Lung (tissue), 12 donors: ENCODE data around the gene ANKRD16. TPM values are rescaled to one million over a fixed set of nuclear protein-coding genes. Genes with fewer than 3 reads are reported as not detected.
A peak's percentile ranks its signal among the peaks of the same experiment; 100 is the strongest.

Experiments
- ATAC-seq: fragments of 200-7000 bp; cut with Tn5 transposase; one replicate; pipeline ENCODE4 v1.9.1; 2020; ENCODE audit warnings: moderate number of reproducible peaks; ENCODE audit not compliant: insufficient read depth, low FRiP score
- DNase-seq, 3 donors: peaks; one replicate each; pipeline ENCODE4 v3.0.0-alpha.2; 2013 to 2017
- H3K27ac ChIP-seq, 2 donors: one replicate each; pipeline ENCODE4 v1.5.1; 2013; ENCODE audit warnings: mild to moderate bottlenecking in 2 of 2, moderate library complexity in 2 of 2, control low read depth in 1 of 2, inconsistent platforms in 1 of 2, low read depth in 1 of 2, low read length in 1 of 2
- H3K27me3 ChIP-seq, 3 donors: one replicate each; pipeline ENCODE4 v1.5.1; 2013; ENCODE audit warnings: low read length in 2 of 3; ENCODE audit not compliant: control insufficient read depth in 3 of 3, insufficient read depth in 3 of 3
- H3K36me3 ChIP-seq, 4 donors: one replicate each; pipeline ENCODE4 v1.5.1; 2013; ENCODE audit warnings: low read length in 4 of 4, mild to moderate bottlenecking in 1 of 4, moderate library complexity in 1 of 4; ENCODE audit not compliant: control insufficient read depth in 4 of 4, insufficient read depth in 4 of 4
- H3K4me1 ChIP-seq, 5 donors: one replicate each; pipeline ENCODE4 v1.5.1; 2013; ENCODE audit warnings: low read length in 5 of 5, mild to moderate bottlenecking in 2 of 5, moderate library complexity in 1 of 5; ENCODE audit not compliant: control insufficient read depth in 5 of 5, insufficient read depth in 5 of 5
- H3K4me3 ChIP-seq: one replicate; pipeline ENCODE4 v1.5.1; 2013; ENCODE audit warnings: mild to moderate bottlenecking, control low read depth, moderate library complexity
- H3K9ac ChIP-seq, 2 donors: one replicate each; pipeline ENCODE4 v1.5.1; 2013; ENCODE audit warnings: low read length in 2 of 2, control low read depth in 1 of 2; ENCODE audit not compliant: insufficient read depth in 1 of 2
- H3K9me3 ChIP-seq, 4 donors: one replicate each; pipeline ENCODE4 v1.5.1; 2013; ENCODE audit warnings: low read length in 3 of 4, mild to moderate bottlenecking in 1 of 4, moderate library complexity in 1 of 4; ENCODE audit not compliant: control insufficient read depth in 4 of 4, insufficient read depth in 3 of 4
- CTCF ChIP-seq: IDR thresholded peaks from 2 replicates; pipeline ENCODE4 v1.5.1; 2012; ENCODE audit warnings: mild to moderate bottlenecking; ENCODE audit errors: control extremely low read depth, extremely low read depth
- WGBS, 2 donors: extraction: QIAGEN DNeasy Blood & Tissue Kit; methylation state at CpG; one replicate each; pipeline ENCODE4 v1.1.7; 2013; 5-methylcytosine and 5-hydroxymethylcytosine counted together
- polyA plus RNA-seq, 2 donors: library from polyadenylated mRNA; stranded (reverse); fragments of 200-250 nt; gene quantifications; one replicate each; pipeline ENCODE4 v1.2.1, GENCODE V29; 2013
- total RNA-seq, 2 donors: library from RNA; depleted of rRNA in 1 of 2; stranded (reverse); fragments of >200 nt in 1 of 2; gene quantifications; one replicate each; pipeline ENCODE4 v1.2.1, GENCODE V29; 2014 to 2021
- donor health status: control.
- donor health status: control.
- donor health status: Bipolar disorder and iron deficiency.
- donor health status: healthy.
- donor health status: DM: yes; HTN: yes; CAD: no.

ANKRD16 gene
- total and polyA plus RNA-seq, 4 donors, result 4.5 to 14.0 (median 6.4) TPM

- Histone ChIP-seq H3K27me3 (no peaks in the 10 kb centered on the region), H3K9ac (no peak overlapping the region), H3K9me3 (no peaks in the 10 kb centered on the region), H3K4me3 (no peak overlapping the region), H3K4me1 (no peaks in the 10 kb centered on the region), H3K36me3 (peaks cover 10 to 37% (median 25%) of the 10 kb centered on the region in 4 donors), H3K27ac (peak overlapping the region in 1 of 2 donors; percentile 4)
- WGBS, 2 donors, result 93 to 95% methylated on average over 10 of the region's 10 CpGs
- DNase-seq, result no peak
- TF ChIP-seq CTCF, result no peak
- ATAC-seq, result no peak
Measured at GRCh38 chr10:5935628-5936027, 45.9 kb upstream of the ANKRD16 start.

- Histone ChIP-seq H3K27ac (no peak overlapping the region), H3K27me3 (no peaks in the 10 kb centered on the region), H3K4me3 (no peak overlapping the region), H3K4me1 (no peaks in the 10 kb centered on the region), H3K36me3 (peaks cover 22 to 47% (median 32%) of the 10 kb centered on the region in 4 donors), H3K9ac (no peak overlapping the region), H3K9me3 (no peaks in the 10 kb centered on the region)
- TF ChIP-seq CTCF, result no peak
- DNase-seq, result no peak
- WGBS, 2 donors, result 95 to 96% methylated on average over 14 of the region's 14 CpGs
- ATAC-seq, result no peak
Measured at GRCh38 chr10:5933909-5934546, 44.3 kb upstream of the ANKRD16 start.

GRCh38 chr10:5932345-5932744 lies 42.7 kb upstream of the ANKRD16 start:
- Histone ChIP-seq H3K4me3 (no peak overlapping the region), H3K27ac (no peak overlapping the region), H3K4me1 (no peaks in the 10 kb centered on the region), H3K27me3 (no peaks in the 10 kb centered on the region), H3K9ac (no peak overlapping the region), H3K9me3 (no peaks in the 10 kb centered on the region), H3K36me3 (peaks cover 27 to 47% (median 37%) of the 10 kb centered on the region in 4 donors)
- TF ChIP-seq CTCF, result no peak
- WGBS, 2 donors, result 74 to 83% methylated on average over 5 of the region's 5 CpGs
- ATAC-seq (no peak), DNase-seq (no peak)

GRCh38 chr10:5930272-5930671 lies 40.6 kb upstream of the ANKRD16 start:
- Histone ChIP-seq H3K9ac (no peak overlapping the region), H3K27ac (no peak overlapping the region), H3K27me3 (no peaks in the 10 kb centered on the region), H3K4me1 (no peaks in the 10 kb centered on the region), H3K36me3 (peaks cover 22 to 45% (median 29%) of the 10 kb centered on the region in 4 donors), H3K9me3 (peaks cover 0 to 2% (median 0%) of the 10 kb centered on the region in 4 donors), H3K4me3 (no peak overlapping the region)
- DNase-seq (no peak), ATAC-seq (no peak)
- WGBS, 2 donors, result 92 to 95% methylated on average over 11 of the region's 11 CpGs
- TF ChIP-seq CTCF, result no peak
